H9 (cell line): ENCODE data around the gene COL8A2. TPM values are rescaled to one million over a fixed set of nuclear protein-coding genes. Genes with fewer than 3 reads are reported as not detected.

ENCODE experiments used
- DNase-seq: peaks from one replicate; pipeline ENCODE4 v3.0.0-alpha.2; 2017
- H2AFZ ChIP-seq: one replicate; pipeline ENCODE4 v1.6.1; 2013; ENCODE audit warnings: mild to moderate bottlenecking, low read length, control low read depth, moderate library complexity
- H2AK5ac ChIP-seq: 2 replicates; pipeline ENCODE4 v1.6.1; 2013; ENCODE audit warnings: low read length, control low read depth, mixed read lengths; ENCODE audit not compliant: insufficient read length
- H2BK120ac ChIP-seq: one replicate; pipeline ENCODE4 v1.6.1; 2013; ENCODE audit warnings: low read depth, mild to moderate bottlenecking, low read length, control low read depth, inconsistent platforms; ENCODE audit not compliant: poor library complexity, severe bottlenecking
- H2BK12ac ChIP-seq: 2 replicates; pipeline ENCODE4 v1.6.1; 2013; ENCODE audit warnings: low read length, control low read depth, mixed read lengths, low read depth; ENCODE audit not compliant: insufficient read length
- H2BK15ac ChIP-seq: 2 replicates; pipeline ENCODE4 v1.6.1; 2013; ENCODE audit warnings: low read depth, low read length, control low read depth
- H2BK20ac ChIP-seq: one replicate; pipeline ENCODE4 v1.6.1; 2013; ENCODE audit warnings: low read depth, mild to moderate bottlenecking, low read length, control low read depth, inconsistent platforms; ENCODE audit not compliant: poor library complexity, severe bottlenecking
- H2BK5ac ChIP-seq: 2 replicates; pipeline ENCODE4 v1.6.1; 2013; ENCODE audit warnings: low read length, control low read depth, mixed read lengths; ENCODE audit not compliant: insufficient read length
- H3K14ac ChIP-seq: 2 replicates; pipeline ENCODE4 v1.6.1; 2013; ENCODE audit warnings: low read length, control low read depth; ENCODE audit not compliant: insufficient read depth
- H3K18ac ChIP-seq: 2 replicates; pipeline ENCODE4 v1.6.1; 2013; ENCODE audit warnings: low read depth, mild to moderate bottlenecking, mixed read lengths, low read length, control low read depth; ENCODE audit not compliant: insufficient read length
- H3K23ac ChIP-seq: 2 replicates; pipeline ENCODE4 v1.6.1; 2013; ENCODE audit warnings: low read length, control low read depth, mixed read lengths, low read depth; ENCODE audit not compliant: insufficient read length
- H3K23me2 ChIP-seq: 2 replicates; pipeline ENCODE4 v1.6.1; 2013; ENCODE audit warnings: low read depth, mild to moderate bottlenecking, mixed read lengths, low read length, control low read depth; ENCODE audit not compliant: insufficient read length, poor library complexity, severe bottlenecking
- H3K27ac ChIP-seq: 2 replicates; pipeline ENCODE4 v1.5.1; 2013; ENCODE audit warnings: low read length, control low read depth, mixed read lengths, low read depth; ENCODE audit not compliant: insufficient read length
- H3K27me3 ChIP-seq: 2 replicates; pipeline ENCODE4 v1.6.1; 2013; ENCODE audit warnings: low read length, control low read depth, inconsistent platforms; ENCODE audit not compliant: insufficient read depth
- H3K4ac ChIP-seq: 2 replicates; pipeline ENCODE4 v1.6.1; 2013; ENCODE audit warnings: low read depth, mild to moderate bottlenecking, control low read depth, inconsistent platforms, low read length, moderate library complexity
- H3K4me1 ChIP-seq: 2 replicates; pipeline ENCODE4 v1.6.1; 2013; ENCODE audit warnings: low read length, control low read depth, inconsistent platforms; ENCODE audit not compliant: insufficient read depth
- H3K4me2 ChIP-seq: 2 replicates; pipeline ENCODE4 v1.6.1; 2013; ENCODE audit warnings: low read length, control low read depth, mixed read lengths; ENCODE audit not compliant: insufficient read length, insufficient read depth
- H3K56ac ChIP-seq: 2 replicates; pipeline ENCODE4 v1.6.1; 2013; ENCODE audit warnings: low read depth, mild to moderate bottlenecking, mixed read lengths, low read length, control low read depth; ENCODE audit not compliant: insufficient read length
- H3K79me1 ChIP-seq: 2 replicates; pipeline ENCODE4 v1.6.1; 2013; ENCODE audit warnings: low read depth, mild to moderate bottlenecking, moderate library complexity, low read length, control low read depth, inconsistent platforms; ENCODE audit not compliant: insufficient read depth, poor library complexity, severe bottlenecking
- H3K79me2 ChIP-seq: 2 replicates; pipeline ENCODE4 v1.6.1; 2013; ENCODE audit warnings: low read length, control low read depth, inconsistent platforms; ENCODE audit not compliant: insufficient read depth
- H3K9ac ChIP-seq: 2 replicates; pipeline ENCODE4 v1.6.1; 2013; ENCODE audit warnings: low read length, control low read depth, mixed read lengths; ENCODE audit not compliant: insufficient read length; ENCODE audit errors: extremely low read depth
- H3K9me3 ChIP-seq: one replicate; pipeline ENCODE4 v1.6.1; 2013; ENCODE audit warnings: low read depth, low read length, inconsistent platforms; ENCODE audit not compliant: control insufficient read depth
- H3T11ph ChIP-seq: one replicate; pipeline ENCODE4 v1.6.1; 2013; ENCODE audit warnings: mild to moderate bottlenecking, low read length, control low read depth, inconsistent platforms
- H4K20me1 ChIP-seq: one replicate; pipeline ENCODE4 v1.6.1; 2013; ENCODE audit not compliant: control insufficient read depth, insufficient read length, insufficient read depth
- H4K5ac ChIP-seq: 2 replicates; pipeline ENCODE4 v1.6.1; 2013; ENCODE audit warnings: low read depth, mild to moderate bottlenecking, mixed read lengths, low read length, control low read depth; ENCODE audit not compliant: insufficient read length
- H4K8ac ChIP-seq: replicated peaks from 2 replicates; pipeline ENCODE4 v1.6.1; 2013; ENCODE audit warnings: low read length, control low read depth, mixed read lengths, low read depth; ENCODE audit not compliant: insufficient read length
- H4K91ac ChIP-seq: 2 replicates; pipeline ENCODE4 v1.6.1; 2013; ENCODE audit warnings: low read depth, mild to moderate bottlenecking, moderate library complexity, mixed read lengths, low read length, control low read depth; ENCODE audit not compliant: insufficient read length
- H3K27ac Mint-ChIP-seq, 3 experiments: 2 replicates in 2 of 3; 3 replicates in 1 of 3; pipeline ENCODE4 v1.8.0; 2020 to 2021; ENCODE audit warnings: mixed read lengths in 3 of 3, mild to moderate bottlenecking in 1 of 3, moderate library complexity in 1 of 3
- H3K27me3 Mint-ChIP-seq: 2 replicates; pipeline ENCODE4 v1.8.0; 2021; ENCODE audit warnings: low read depth, mild to moderate bottlenecking, moderate library complexity, mixed read lengths
- H3K36me3 Mint-ChIP-seq, 3 experiments: 2 replicates in 2 of 3; 3 replicates in 1 of 3; pipeline ENCODE4 v1.8.0; 2020 to 2021; ENCODE audit warnings: low read depth in 3 of 3, mixed read lengths in 3 of 3; ENCODE audit not compliant: insufficient read depth in 1 of 3
- H3K4me1 Mint-ChIP-seq, 2 experiments: 2 replicates each; pipeline ENCODE4 v1.8.0; 2020; ENCODE audit warnings: mixed read lengths in 2 of 2
- H3K4me3 Mint-ChIP-seq, 2 experiments: 2 replicates in 1 of 2; 3 replicates in 1 of 2; pipeline ENCODE4 v1.8.0; 2020 to 2021; ENCODE audit warnings: mild to moderate bottlenecking in 2 of 2, mixed read lengths in 2 of 2, moderate library complexity in 1 of 2
- H3K9me3 Mint-ChIP-seq, 2 experiments: 2 replicates in 1 of 2; 3 replicates in 1 of 2; pipeline ENCODE4 v1.8.0; 2020; ENCODE audit warnings: mild to moderate bottlenecking in 2 of 2, mixed read lengths in 2 of 2, moderate library complexity in 1 of 2
- WGBS: extraction: QIAGEN DNeasy Blood & Tissue Kit; methylation state at CpG from one replicate; pipeline ENCODE4 v1.1.7; 2013; ENCODE audit warnings: missing lambda C conversion rate, low lambda C conversion rate, mixed read lengths; ENCODE audit not compliant: insufficient read length; ENCODE audit errors: extremely low coverage; 5-methylcytosine and 5-hydroxymethylcytosine counted together
- total RNA-seq: library from RNA; stranded (reverse); gene quantifications from 2 replicates; pipeline ENCODE4 v1.2.1, GENCODE V29; 2021
- TF ChIP-seq, protein P1 (sequence below): fragments of 200-600 bp; sonication (generic); conservative IDR thresholded peaks from 3 replicates; pipeline ENCODE4 v1.8.0; 2021; ENCODE audit warnings: antibody characterized with exemption, mild to moderate bottlenecking

The COL8A2 gene
- total RNA-seq, 1 experiment from 2014 or later = 1.5 TPM

DNA sequence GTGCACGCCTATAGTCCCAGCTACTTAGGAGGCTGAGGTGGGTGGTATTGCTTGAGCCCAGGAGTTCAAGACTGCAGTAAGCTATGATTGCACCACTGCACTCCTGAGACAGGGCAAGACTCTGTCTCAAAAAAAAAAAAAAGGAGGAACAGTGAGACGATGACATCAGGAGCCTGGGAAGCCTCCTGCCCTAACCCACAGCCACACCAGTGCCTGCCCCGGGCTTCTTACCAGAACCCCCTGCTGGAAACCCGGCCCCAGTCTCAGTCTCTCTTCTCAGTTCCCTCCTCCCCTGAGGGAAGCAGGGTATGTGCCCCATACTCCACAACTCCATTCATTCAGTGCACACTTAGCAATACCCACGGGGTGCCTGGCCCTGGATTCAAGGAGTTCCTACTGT lies 9.1 kb downstream of the COL8A2 start:
- Histone ChIP-seq H3K23me2 (no peaks in the 10 kb centered on the region), H4K8ac (no peak overlapping the region), H3K4me1 (no peaks in the 10 kb centered on the region), H3K27ac (no peak overlapping the region), H3K4me2 (no peak overlapping the region), H2AFZ (no peak overlapping the region), H3K23ac (no peak overlapping the region), H3K4ac (no peak overlapping the region), H3K27me3 (no peaks in the 10 kb centered on the region), H2BK120ac (no peak overlapping the region), H2BK5ac (no peak overlapping the region), H3K79me1 (no peaks in the 10 kb centered on the region), H3K18ac (no peak overlapping the region), H3K9ac (no peak overlapping the region), H4K91ac (no peak overlapping the region), H2AK5ac (no peak overlapping the region), H3T11ph (no peak overlapping the region), H3K79me2 (no peaks in the 10 kb centered on the region), H3K14ac (no peak overlapping the region), H3K9me3 (no peaks in the 10 kb centered on the region), H2BK15ac (no peak overlapping the region), H4K20me1 (no peaks in the 10 kb centered on the region), H3K56ac (no peak overlapping the region), H4K5ac (no peak overlapping the region), H2BK20ac (no peak overlapping the region), H2BK12ac (no peak overlapping the region)
- Mint-ChIP-seq H3K4me3 (no peak overlapping the region), H3K36me3 (no peaks in the 10 kb centered on the region), H3K27ac (no peak overlapping the region), H3K9me3 (no peaks in the 10 kb centered on the region), H3K27me3 (peaks cover 3% of the 10 kb centered on the region), H3K4me1 (peaks cover 7 to 31% of the 10 kb centered on the region in 2 experiments)
- DNase-seq = no peak
- WGBS = no CpG with 5 or more reads among the region's 5 CpGs
- TF ChIP-seq, protein P1, sequence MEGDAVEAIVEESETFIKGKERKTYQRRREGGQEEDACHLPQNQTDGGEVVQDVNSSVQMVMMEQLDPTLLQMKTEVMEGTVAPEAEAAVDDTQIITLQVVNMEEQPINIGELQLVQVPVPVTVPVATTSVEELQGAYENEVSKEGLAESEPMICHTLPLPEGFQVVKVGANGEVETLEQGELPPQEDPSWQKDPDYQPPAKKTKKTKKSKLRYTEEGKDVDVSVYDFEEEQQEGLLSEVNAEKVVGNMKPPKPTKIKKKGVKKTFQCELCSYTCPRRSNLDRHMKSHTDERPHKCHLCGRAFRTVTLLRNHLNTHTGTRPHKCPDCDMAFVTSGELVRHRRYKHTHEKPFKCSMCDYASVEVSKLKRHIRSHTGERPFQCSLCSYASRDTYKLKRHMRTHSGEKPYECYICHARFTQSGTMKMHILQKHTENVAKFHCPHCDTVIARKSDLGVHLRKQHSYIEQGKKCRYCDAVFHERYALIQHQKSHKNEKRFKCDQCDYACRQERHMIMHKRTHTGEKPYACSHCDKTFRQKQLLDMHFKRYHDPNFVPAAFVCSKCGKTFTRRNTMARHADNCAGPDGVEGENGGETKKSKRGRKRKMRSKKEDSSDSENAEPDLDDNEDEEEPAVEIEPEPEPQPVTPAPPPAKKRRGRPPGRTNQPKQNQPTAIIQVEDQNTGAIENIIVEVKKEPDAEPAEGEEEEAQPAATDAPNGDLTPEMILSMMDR = no peak
